Measurements from ENCODE around the gene PLCH1.

The PLCH1 gene

GRCh38 chr3:155560135-155560534 lies 184.7 kb downstream of the PLCH1 start:
- DNase-seq (ENCODE audit: extremely low read depth in 1 of 2, low read depth in 1 of 2), result no peak

GRCh38 chr3:155556531-155556930 lies 188.3 kb downstream of the PLCH1 start:
- no peak for DNase-seq (ENCODE audit: extremely low read depth in 1 of 2, low read depth in 1 of 2)

DNA sequence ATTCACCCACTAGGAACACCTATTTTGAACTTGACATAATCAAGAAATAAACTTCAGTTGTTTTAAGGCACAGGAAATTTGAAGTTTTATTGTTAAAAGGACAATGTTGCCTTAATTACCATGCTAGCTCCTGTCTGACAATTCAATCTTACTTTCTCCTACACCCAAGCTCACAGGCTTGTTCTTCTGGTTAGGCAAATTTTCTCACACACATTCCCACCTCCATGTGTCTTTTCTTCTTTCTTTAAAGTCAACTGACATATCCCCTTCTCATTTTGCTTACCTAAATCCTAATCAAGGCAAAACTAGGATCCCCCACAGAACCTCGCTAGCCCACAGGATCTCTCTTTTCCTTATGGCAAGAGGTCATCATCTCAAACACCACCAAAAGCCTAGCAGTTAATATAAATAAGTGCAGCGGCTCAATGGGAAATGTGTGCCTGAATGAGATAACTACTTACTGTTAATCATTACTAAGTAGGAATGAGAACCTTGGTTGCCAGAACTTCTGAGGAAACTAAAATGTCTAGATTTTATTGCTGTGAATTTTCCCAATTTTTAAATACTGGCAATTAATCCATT lies 189.3 kb downstream of the PLCH1 start:
- DNase-seq (ENCODE audit: extremely low read depth in 1 of 2, low read depth in 1 of 2), result no peak

DNA sequence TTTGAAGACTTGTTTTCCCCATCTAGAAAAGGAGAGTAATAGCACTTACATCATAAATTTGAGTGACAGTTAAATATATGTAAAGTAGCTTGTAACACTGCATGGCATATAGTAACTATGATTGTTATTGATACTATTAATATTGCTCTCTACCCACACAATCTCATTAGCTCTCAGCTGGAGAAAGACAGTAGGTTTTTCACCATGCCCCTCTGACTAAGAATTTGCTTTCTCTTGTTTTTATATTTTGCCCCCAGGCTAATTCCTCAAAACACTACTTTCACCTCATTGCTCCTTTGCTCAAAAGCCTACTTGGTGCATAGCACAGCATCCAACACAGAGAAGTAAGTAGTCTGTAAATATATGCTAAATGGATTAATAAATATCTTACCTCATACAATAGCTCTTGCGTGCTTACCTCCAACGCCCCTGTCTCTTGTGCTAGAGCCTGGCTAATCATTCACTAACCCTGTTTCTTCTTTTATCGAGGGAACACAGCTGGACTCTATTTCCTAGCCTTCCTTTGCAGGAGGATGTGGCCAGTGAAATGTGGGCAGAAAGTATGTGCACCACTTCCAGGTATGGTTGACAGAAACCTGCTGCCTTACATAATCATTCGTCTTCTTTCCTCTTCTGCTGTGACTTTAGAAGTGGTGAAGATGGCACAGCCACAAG lies 190.0 kb downstream of the PLCH1 start:
- DNase-seq (ENCODE audit: extremely low read depth in 1 of 2, low read depth in 1 of 2), result no peak

DNA sequence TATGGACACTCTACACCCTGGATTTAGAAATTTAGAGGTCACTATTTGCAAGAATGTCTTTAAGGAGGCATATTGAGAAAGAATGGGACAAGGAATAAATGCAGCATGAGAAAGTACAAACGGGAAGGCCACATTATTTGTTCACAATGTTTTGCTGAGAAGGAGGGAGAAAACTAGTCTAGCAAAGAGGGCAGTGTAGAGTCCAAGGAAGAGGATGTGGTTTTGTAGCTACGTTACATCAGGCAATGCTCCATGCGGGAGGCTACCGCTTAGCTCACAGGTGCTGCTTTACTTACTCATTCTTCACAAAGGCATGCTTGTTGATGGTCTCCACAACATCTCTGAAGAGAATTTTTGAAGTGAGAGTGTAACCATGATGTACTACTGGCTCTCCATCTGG lies 191.1 kb downstream of the PLCH1 start:
- no peak for DNase-seq (ENCODE audit: extremely low read depth in 1 of 2, low read depth in 1 of 2)

DNA sequence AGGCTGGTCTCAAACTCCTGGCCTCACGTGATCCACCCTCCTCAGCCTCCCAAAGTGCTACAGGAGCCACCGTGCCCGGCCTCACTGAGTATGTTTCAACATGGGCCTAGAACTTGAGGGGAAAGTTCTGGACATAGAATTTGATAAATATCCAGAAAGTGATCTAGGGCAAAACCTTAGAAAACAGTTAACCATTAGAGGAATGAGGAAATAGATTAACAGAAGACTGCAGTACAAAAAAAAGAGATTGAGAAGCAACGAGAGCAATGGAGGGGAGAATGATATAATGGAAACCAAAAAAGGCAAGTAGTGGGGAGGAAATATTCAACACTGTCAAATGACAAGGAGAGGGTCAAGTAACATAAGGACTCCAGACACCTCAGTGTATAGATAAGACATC lies 191.5 kb downstream of the PLCH1 start:
- no peak for DNase-seq (ENCODE audit: extremely low read depth in 1 of 2, low read depth in 1 of 2)

GRCh38 chr3:155550391-155550790 lies 194.5 kb downstream of the PLCH1 start:
- DNase-seq (ENCODE audit: extremely low read depth in 1 of 2, low read depth in 1 of 2), result no peak

DNA sequence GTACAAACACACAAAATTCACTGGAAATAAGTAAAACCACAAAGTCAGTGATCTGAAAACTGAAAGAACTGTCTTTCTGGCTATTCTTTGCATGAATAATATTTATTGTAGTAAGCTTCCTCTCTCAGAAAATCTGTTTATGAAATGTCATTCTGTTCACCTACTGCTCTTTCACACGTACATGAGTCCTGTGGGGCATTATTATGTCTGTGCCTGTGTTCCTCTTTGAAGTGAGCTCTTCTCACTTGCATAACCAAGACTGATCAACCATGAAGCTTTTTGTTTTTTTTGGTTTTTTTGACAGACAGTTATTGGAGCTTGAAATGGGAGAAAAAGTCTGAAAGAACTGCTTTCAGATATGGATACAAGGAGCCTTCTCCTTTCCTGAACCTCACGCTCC lies 195.8 kb downstream of the PLCH1 start:
- DNase-seq (ENCODE audit: extremely low read depth in 1 of 2, low read depth in 1 of 2), result no peak

DNA sequence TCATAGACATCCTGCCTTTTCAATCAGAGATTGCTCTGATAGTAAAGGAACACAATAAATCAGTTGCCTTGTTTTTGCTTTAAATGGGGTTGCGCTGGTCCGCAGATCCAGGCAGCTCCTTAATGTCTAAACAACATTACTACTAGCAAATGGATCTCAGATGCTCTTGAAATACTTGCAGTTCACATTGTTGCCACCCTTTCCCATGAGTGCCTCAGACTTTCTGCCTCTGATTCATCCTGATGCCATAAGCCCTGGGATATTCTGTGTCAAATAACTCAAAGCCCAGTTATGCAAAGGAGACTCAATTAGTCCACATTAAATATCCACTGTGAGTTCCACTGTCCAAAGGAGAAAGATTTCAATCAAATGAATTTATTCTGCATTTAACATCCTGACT lies 196.7 kb downstream of the PLCH1 start:
- DNase-seq (ENCODE audit: extremely low read depth in 1 of 2, low read depth in 1 of 2), result no peak

GRCh38 chr3:155535098-155535497 lies 209.8 kb downstream of the PLCH1 start:
- no peak for DNase-seq (ENCODE audit: extremely low read depth in 1 of 2, low read depth in 1 of 2)

- no peak for DNase-seq (ENCODE audit: extremely low read depth in 1 of 2, low read depth in 1 of 2)
Measured at GRCh38 chr3:155528579-155528978, 216.3 kb downstream of the PLCH1 start.

- DNase-seq (ENCODE audit: extremely low read depth in 1 of 2, low read depth in 1 of 2), result no peak
Measured at GRCh38 chr3:155525324-155525833, 219.5 kb downstream of the PLCH1 start.

DNA sequence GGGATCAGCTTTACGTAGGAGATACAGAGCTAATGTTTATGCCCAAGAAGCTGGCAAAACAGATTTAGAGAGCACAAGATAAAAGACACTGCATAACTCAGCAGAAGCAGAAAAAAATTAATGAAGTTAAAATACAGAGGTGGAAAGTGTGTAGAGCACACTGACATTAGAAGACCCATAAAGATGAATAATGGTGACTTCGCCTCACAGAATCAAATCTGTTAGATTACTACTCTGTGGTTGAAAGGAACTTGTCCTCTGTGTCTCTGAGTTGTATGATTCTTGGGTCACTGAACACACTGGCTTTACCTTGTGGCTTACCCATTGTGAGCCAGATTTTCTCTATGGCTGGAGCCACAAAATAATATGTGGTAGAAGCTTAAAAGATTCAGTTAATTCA lies 224.4 kb downstream of the PLCH1 start:
- no peak for DNase-seq (ENCODE audit: extremely low read depth in 1 of 2, low read depth in 1 of 2)

GRCh38 chr3:155519078-155519477 lies 225.8 kb downstream of the PLCH1 start:
- DNase-seq (ENCODE audit: extremely low read depth in 1 of 2, low read depth in 1 of 2), result no peak

GRCh38 chr3:155517903-155518302 lies 227.0 kb downstream of the PLCH1 start:
- no peak for DNase-seq (ENCODE audit: extremely low read depth in 1 of 2, low read depth in 1 of 2)

- DNase-seq (ENCODE audit: extremely low read depth in 1 of 2, low read depth in 1 of 2), result no peak
Measured at GRCh38 chr3:155516439-155516838, 228.4 kb downstream of the PLCH1 start.

DNA sequence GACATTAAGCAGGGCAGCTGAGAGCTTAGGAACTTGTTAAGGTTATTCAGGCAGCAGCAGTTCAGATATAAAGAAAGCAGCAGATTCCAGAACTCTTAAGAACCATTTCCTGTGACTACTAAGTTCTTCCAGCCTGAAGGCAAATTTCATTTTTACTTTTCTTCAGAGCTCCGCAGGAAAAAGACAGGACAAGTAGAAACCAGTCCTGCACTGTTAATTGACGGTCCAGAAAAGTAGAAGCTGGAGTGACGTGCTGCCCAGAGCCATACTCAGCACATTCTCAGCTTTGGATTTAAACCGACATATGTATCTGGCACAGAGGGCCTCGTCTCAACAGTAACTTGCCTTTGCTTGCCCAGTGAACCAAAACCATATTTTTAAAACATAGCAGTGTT lies 232.0 kb downstream of the PLCH1 start:
- DNase-seq (ENCODE audit: extremely low read depth in 1 of 2, low read depth in 1 of 2), result no peak

DNA sequence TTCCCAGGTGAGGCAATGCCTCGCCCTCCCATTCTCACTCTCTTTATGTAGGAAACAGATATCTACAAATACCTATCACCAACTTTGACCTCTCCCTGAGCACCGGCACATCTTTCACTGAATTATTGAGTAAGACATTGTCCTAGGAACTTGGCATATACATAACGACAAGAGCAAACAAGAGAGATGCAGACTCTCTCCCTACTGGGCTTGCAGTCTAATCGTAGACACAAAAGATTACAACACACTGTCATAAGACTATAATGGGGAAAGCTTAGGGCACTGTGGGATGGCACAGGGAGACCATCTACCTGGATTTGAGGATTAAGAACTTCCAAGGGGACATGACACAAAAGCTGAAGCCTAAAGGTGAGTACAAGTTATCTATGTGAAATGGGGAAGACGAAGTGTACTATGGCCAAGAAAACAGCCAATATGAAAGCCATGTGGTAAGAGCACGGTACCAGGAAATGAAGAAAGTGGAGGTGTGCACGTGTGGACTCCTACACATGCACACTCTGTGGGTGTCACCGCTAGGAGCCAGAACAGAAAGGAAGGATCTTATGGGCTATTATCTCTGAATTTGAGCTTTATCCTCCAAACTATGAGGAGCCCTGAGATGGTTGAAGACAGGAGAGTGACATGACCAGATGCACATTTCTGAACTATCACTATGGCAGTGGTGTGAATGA lies 232.6 kb downstream of the PLCH1 start:
- no peak for DNase-seq (ENCODE audit: extremely low read depth in 1 of 2, low read depth in 1 of 2)

DNA sequence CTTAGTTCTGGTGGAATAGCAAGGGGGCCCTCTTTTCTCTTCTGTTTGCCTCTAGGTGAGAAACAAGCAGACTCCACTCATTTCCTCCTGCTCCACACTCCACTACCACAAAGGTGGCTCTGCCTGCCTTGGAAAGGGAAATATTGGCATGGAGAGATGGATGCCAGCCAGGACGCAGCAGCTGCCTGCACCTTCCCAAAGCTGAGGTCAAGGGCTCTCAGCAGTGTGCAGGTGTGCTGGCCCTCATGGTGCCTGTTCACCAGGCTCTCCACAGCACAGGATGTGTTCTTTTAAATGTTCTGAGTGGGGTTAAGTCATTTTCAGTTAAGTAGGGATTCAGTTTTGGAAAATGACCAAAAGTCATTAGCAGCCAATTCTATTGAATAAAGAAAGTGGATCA lies 240.2 kb downstream of the PLCH1 start:
- DNase-seq (ENCODE audit: extremely low read depth in 1 of 2, low read depth in 1 of 2), result no peak

GRCh38 chr3:155502630-155503029 lies 242.2 kb downstream of the PLCH1 start:
- DNase-seq (ENCODE audit: extremely low read depth in 1 of 2, low read depth in 1 of 2), result no peak

DNA sequence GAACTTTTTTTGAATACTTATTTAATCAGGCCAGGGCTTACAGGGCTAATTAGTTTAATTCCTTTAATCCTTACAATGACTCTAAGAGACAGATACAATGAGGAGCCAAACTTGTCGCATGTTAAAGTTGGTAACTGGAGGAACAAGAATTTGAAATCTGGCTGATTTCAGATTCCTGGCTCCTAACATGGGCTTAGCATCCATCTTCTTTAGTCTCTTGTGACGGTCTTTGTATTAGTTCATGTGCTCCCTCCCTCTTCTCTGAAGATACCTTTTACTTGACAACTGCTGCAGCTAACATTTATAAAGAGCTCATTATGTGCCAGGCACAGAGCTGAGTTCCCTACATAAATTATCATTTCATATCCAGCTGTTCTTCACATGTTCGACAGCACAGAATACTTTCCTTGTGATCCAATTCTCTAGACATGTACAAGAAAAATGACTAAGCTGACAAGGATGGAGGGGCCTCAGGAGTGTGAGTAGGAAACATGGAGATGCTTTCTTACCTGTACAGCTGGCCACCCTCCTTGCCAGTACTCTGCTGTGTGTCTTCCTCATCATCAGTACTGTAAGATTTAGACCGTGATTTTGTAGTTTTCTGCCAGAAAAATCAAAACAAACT lies 244.6 kb downstream of the PLCH1 start:
- DNase-seq (ENCODE audit: extremely low read depth in 1 of 2, low read depth in 1 of 2), result no peak

Measured in activated CD8-positive, alpha-beta memory T cell treated with anti-CD3 and anti-CD28 coated beads for 1 hour (primary cell).